Dedifferentiated amniotic fluid mesenchymal stem cell (primary cell): ENCODE measurements around the gene SAMD9L.
"Not testable (repeated sequence)": the region's sequence is repeated elsewhere in the genome, so short reads cannot be mapped to it uniquely, and the experiment has no call there.

Experiments used
- DNase-seq: peaks from one replicate; pipeline ENCODE4 v3.0.0-alpha.2; 2016; ENCODE audit errors: extremely low spot score

Gene SAMD9L

GRCh38 chr7:93146036-93146435, 2.1 kb downstream of the SAMD9L start:
- DNase-seq: no peak

GRCh38 chr7:93145354-93145753, 2.8 kb downstream of the SAMD9L start:
- no peak for DNase-seq

- no peak for DNase-seq
Observed at GRCh38 chr7:93142127-93142526, 6.1 kb downstream of the SAMD9L start.

- DNase-seq: no peak
Observed at GRCh38 chr7:93140582-93141191, 7.5 kb downstream of the SAMD9L start.

GRCh38 chr7:93138576-93138975, 9.6 kb downstream of the SAMD9L start:
- DNase-seq: no peak

- DNase-seq: no peak
Observed at GRCh38 chr7:93133005-93133404, 15.2 kb downstream of the SAMD9L start.

GRCh38 chr7:93132216-93132615, 16.0 kb downstream of the SAMD9L start:
- DNase-seq: no peak

GRCh38 chr7:93126954-93127353, 21.2 kb downstream of the SAMD9L start:
- DNase-seq: not testable (repeated sequence)

GRCh38 chr7:93123532-93123931, 24.7 kb downstream of the SAMD9L start:
- not testable (repeated sequence) for DNase-seq

GRCh38 chr7:93120592-93121549, 27.3 kb downstream of the SAMD9L start:
- DNase-seq: no peak

- peak; percentile 22 for DNase-seq
Observed at GRCh38 chr7:93119191-93119905, 28.8 kb downstream of the SAMD9L start.

- DNase-seq: peak; percentile 95
Observed at GRCh38 chr7:93117852-93118530, 30.2 kb downstream of the SAMD9L start, which contains the start of gene SAMD9. SAMD9 (minus strand) TSS chr7:93117979; CDS start chr7:93106097, 11,882 bp downstream.

- DNase-seq: no peak
Observed at GRCh38 chr7:93117327-93117726, 30.9 kb downstream of the SAMD9L start.

GRCh38 chr7:93115796-93116195, 32.4 kb downstream of the SAMD9L start:
- DNase-seq: peak; percentile 54

- no peak for DNase-seq
Observed at GRCh38 chr7:93108003-93108402, 40.2 kb downstream of the SAMD9L start.

- no peak for DNase-seq
Observed at GRCh38 chr7:93097388-93097787, 50.8 kb downstream of the SAMD9L start.

- no peak for DNase-seq
Observed at GRCh38 chr7:93092757-93093370, 55.3 kb downstream of the SAMD9L start.
